Fibroblast of villous mesenchyme (primary cell): ENCODE data around the gene ADCY2. TPM values are rescaled to one million over a fixed set of nuclear protein-coding genes. Genes with fewer than 3 reads are reported as not detected.

Source experiments
- DNase-seq: peaks from one replicate; pipeline ENCODE4 v3.0.0-alpha.2; 2010; ENCODE audit warnings: low read depth
- H3K4me3 ChIP-seq: 2 replicates; pipeline ENCODE4 v1.5.1; 2011; ENCODE audit warnings: low read depth, mild to moderate bottlenecking, low read length
- CTCF ChIP-seq: IDR thresholded peaks from 2 replicates; pipeline ENCODE4 v1.5.1; 2012; ENCODE audit warnings: low read depth, mild to moderate bottlenecking, low read length; ENCODE audit not compliant: insufficient read depth
- total RNA-seq: library from RNA; depleted of rRNA; stranded (reverse); fragments of >200 nt; gene quantifications from 2 replicates; pipeline ENCODE4 v1.2.3, GENCODE V29; 2012

ADCY2 gene
- total RNA-seq, 1 donor, result under 0.01 TPM

GRCh38 chr5:7473115-7473514, 77.2 kb downstream of the ADCY2 start:
- no peak for TF ChIP-seq CTCF
- H3K4me3 ChIP-seq, result no peak overlapping the region
- no peak for DNase-seq

GRCh38 chr5:7473668-7474215, 77.8 kb downstream of the ADCY2 start:
- H3K4me3 ChIP-seq, result no peak overlapping the region
- DNase-seq, result no peak
- TF ChIP-seq CTCF, result no peak

GRCh38 chr5:7474821-7475403, 79.0 kb downstream of the ADCY2 start:
- TF ChIP-seq CTCF, result no peak
- no peak for DNase-seq
- H3K4me3 ChIP-seq, result no peak overlapping the region

GRCh38 chr5:7478459-7478858, 82.5 kb downstream of the ADCY2 start:
- no peak overlapping the region for H3K4me3 ChIP-seq
- no peak for DNase-seq
- no peak for TF ChIP-seq CTCF

GRCh38 chr5:7488734-7489133, 92.8 kb downstream of the ADCY2 start:
- no peak for DNase-seq
- H3K4me3 ChIP-seq, result no peak overlapping the region
- TF ChIP-seq CTCF, result no peak

GRCh38 chr5:7492371-7492770, 96.4 kb downstream of the ADCY2 start:
- TF ChIP-seq CTCF, result no peak
- DNase-seq, result no peak
- H3K4me3 ChIP-seq, result no peak overlapping the region

- DNase-seq, result no peak
- no peak for TF ChIP-seq CTCF
- no peak overlapping the region for H3K4me3 ChIP-seq
Measured at GRCh38 chr5:7493081-7493480, 97.1 kb downstream of the ADCY2 start.
